Measurements from ENCODE around the gene SPATA6L. TPM values are rescaled to one million over a fixed set of nuclear protein-coding genes. Genes with fewer than 3 reads are reported as not detected.

SPATA6L gene
- total and polyA plus RNA-seq, 2 of the 4 experiments (the other 2 are of a cell fraction), result 0.18 to 0.84 TPM

DNA sequence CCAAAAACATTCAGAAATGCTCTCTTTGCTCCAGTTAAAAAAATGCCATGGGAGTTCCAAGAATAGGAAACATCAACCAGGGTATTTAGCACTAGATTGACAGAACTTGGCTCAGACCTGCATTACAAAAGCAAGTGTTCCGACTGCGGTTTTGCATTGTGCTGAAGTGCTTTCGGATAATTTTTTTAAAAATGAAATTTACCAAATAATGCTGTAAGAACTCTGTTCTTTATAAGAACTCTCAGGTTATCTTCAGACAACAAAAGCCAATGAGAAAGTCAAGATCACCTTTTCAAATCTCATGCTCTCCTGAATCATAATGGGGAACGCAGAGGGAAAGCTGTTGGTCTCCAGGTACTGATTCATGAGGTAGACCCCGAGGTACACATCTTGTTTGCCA lies 4.7 kb downstream of the SPATA6L start (continued):
- TF ChIP-seq, protein P1, sequence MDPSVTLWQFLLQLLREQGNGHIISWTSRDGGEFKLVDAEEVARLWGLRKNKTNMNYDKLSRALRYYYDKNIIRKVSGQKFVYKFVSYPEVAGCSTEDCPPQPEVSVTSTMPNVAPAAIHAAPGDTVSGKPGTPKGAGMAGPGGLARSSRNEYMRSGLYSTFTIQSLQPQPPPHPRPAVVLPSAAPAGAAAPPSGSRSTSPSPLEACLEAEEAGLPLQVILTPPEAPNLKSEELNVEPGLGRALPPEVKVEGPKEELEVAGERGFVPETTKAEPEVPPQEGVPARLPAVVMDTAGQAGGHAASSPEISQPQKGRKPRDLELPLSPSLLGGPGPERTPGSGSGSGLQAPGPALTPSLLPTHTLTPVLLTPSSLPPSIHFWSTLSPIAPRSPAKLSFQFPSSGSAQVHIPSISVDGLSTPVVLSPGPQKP (IDR thresholded peaks at IDR 0.05; ENCODE audit: borderline replicate concordance, low read depth, low read length), result no peak
- no peak for TF ChIP-seq MAZ (IDR thresholded peaks at IDR 0.05; ENCODE audit: borderline replicate concordance, low read depth, low read length)
- no peak for TF ChIP-seq POLR2A (IDR thresholded peaks at IDR 0.05; ENCODE audit: low read depth, low read length)
- TF ChIP-seq BHLHE40 (IDR thresholded peaks at IDR 0.05; ENCODE audit: low read depth, low read length), result no peak
- no peak for TF ChIP-seq CEBPB (IDR thresholded peaks at IDR 0.05; ENCODE audit: low read depth, low read length)

DNA sequence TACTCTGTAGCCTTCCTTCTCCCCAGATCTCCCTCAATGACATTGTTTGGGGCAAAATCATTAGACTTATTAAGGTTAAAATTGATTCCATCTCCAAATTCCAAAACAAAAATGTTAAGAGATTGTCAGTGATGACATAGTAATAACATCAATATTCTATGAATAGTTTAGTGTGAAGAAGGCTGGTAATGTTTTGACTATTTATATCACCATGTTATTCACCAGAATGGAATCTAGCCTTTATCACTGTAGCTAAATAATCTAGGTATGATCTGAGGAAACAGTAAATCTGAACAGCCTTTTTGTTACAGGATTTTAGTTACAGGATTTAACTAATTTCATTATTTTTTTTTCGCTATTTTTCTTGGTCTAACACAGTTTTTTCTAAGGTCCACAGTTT lies 5.1 kb downstream of the SPATA6L start:
- H4K5ac ChIP-seq (ENCODE audit: low read depth, low read length), result no peak overlapping the region
- no peak overlapping the region for H3K27ac ChIP-seq (ENCODE audit: insufficient read depth, low read length)
- H2BK5ac ChIP-seq (ENCODE audit: low read depth, low read length, poor library complexity, severe bottlenecking), result no peak overlapping the region
- H3K56ac ChIP-seq (ENCODE audit: extremely low read depth, insufficient read depth, low read length), result no peak overlapping the region
- H4K91ac ChIP-seq (ENCODE audit: insufficient read depth, low read depth, low read length), result no peak overlapping the region
- BruUV-seq (replicated peaks), result no TSS peak
- ChIA-PET CTCF (interaction anchor here (0.5 kb wide), 1 partner anchor 14 kb away, joined by 5 read pairs; no protein-coding TSS in a partner anchor), POLR2A (ENCODE audit: unreplicated experiment) (no interaction called here)
- dilution Hi-C loops (cut with HindIII; ENCODE audit: low sequenced_read_pairs, unreplicated experiment) (no loop called here), in situ Hi-C loops (cut with MboI; ENCODE audit: low sequenced_read_pairs) (no loop called here), intact Hi-C loops (cut with micrococcal nuclease) (loop anchor here (10.0 kb wide), 1 partner anchor 346 kb away; no protein-coding TSS in a partner anchor)
- H2AK5ac ChIP-seq (ENCODE audit: low read depth, low read length), result no peak overlapping the region
- H3K9ac ChIP-seq (ENCODE audit: low read depth, low read length), result no peak overlapping the region
- ATAC-seq (ENCODE audit: low read depth), result no peak
- H3K36me3 ChIP-seq (ENCODE audit: control insufficient read depth, insufficient read depth, low read length), result no peaks in the 10 kb centered on the region
- H3K18ac ChIP-seq (ENCODE audit: low read depth, low read length), result no peak overlapping the region
- H3K4me3 ChIP-seq (ENCODE audit: insufficient read depth, low read depth, low read length), result no peak overlapping the region
- no peak overlapping the region for H2AFZ ChIP-seq (replicated peaks; ENCODE audit: low read length, poor library complexity)
- H3K4ac ChIP-seq (ENCODE audit: low read depth, low read length), result no peak overlapping the region
- TF ChIP-seq RCOR1 (IDR thresholded peaks at IDR 0.05; ENCODE audit: insufficient replicate concordance, low read length) (no peak), MXI1 (IDR thresholded peaks at IDR 0.05; ENCODE audit: borderline replicate concordance, low read depth, low read length) (no peak), SMC3 (IDR thresholded peaks at IDR 0.05; ENCODE audit: low read depth, low read length) (no peak), MAFK (IDR thresholded peaks at IDR 0.05; ENCODE audit: low read depth, low read length) (no peak), MAZ (IDR thresholded peaks at IDR 0.05; ENCODE audit: borderline replicate concordance, low read depth, low read length) (no peak), FOS (IDR thresholded peaks at IDR 0.05; ENCODE audit: low read depth, low read length) (no peak)
- H2BK20ac ChIP-seq (ENCODE audit: low read depth, low read length), result no peak overlapping the region
- H3K27me3 ChIP-seq (ENCODE audit: control insufficient read depth, insufficient read depth, low read length), result no peaks in the 10 kb centered on the region
- H3K79me1 ChIP-seq (ENCODE audit: low read depth in 1 of 2, low read length in 2 of 2), result peaks cover 9 to 14% of the 10 kb centered on the region in 2 experiments; a peak in 3 of 4 replicates
- H3K23ac ChIP-seq (ENCODE audit: low read depth, low read length), result no peak overlapping the region
- DNase-seq, result peak; percentile 55
- H2AK9ac ChIP-seq (replicated peaks; ENCODE audit: low read depth, low read length, poor library complexity), result no peak overlapping the region
- no peaks in the 10 kb centered on the region for H3K9me3 ChIP-seq (ENCODE audit: control insufficient read depth, insufficient read depth, low read length)
- H2BK15ac ChIP-seq (ENCODE audit: low read depth, low read length), result no peak overlapping the region
- peaks cover 9% of the 10 kb centered on the region for H3K4me1 ChIP-seq (ENCODE audit: control insufficient read depth, insufficient read depth, low read length)
- no peaks in the 10 kb centered on the region for H4K20me1 ChIP-seq (ENCODE audit: insufficient read depth, low read length)
- H3K9me1 ChIP-seq (ENCODE audit: insufficient read depth, low read length), result peaks cover 8% of the 10 kb centered on the region
- no peak overlapping the region for H4K8ac ChIP-seq (ENCODE audit: low read depth in 2 of 2, low read length in 2 of 2)
- no peak overlapping the region for H3K14ac ChIP-seq (replicated peaks; ENCODE audit: low read depth, low read length)
- WGBS, 2 experiments (ENCODE audit: extremely low coverage in 2 of 2, insufficient read length in 1 of 2), result no CpG with 5 or more reads among the region's 1 CpG
- H3K4me2 ChIP-seq (ENCODE audit: low read depth, low read length), result peak overlapping the region; percentile 93; the same call in 1 of the 2 replicates
- no peak overlapping the region for H2BK120ac ChIP-seq (ENCODE audit: low read depth, low read length)
